Natural killer cell (primary cell): ENCODE results near the gene A1BG. TPM values are rescaled to one million over a fixed set of nuclear protein-coding genes. Genes with fewer than 3 reads are reported as not detected.

Experiments
- ATAC-seq, 3 donors: fragments of 150-1000 bp in 2 of 3; fragments of 200-7000 bp in 1 of 3; cut with Tn5 transposase; 1 replicate in 1 of 3; 2 replicates in 2 of 3; pipeline ENCODE4 v1.10.0; 2021; ENCODE audit warnings: mild to moderate bottlenecking in 2 of 3, moderate library complexity in 2 of 3
- DNase-seq, 2 donors: peaks; one replicate each; pipeline versions ENCODE4 v3.0.0 to v3.0.0-alpha.2; 2013 to 2021; ENCODE audit warnings: mixed read lengths in 1 of 2
- H3K27ac ChIP-seq: one replicate; pipeline ENCODE4 v1.5.1; 2013; ENCODE audit warnings: mild to moderate bottlenecking, low read length
- H3K27me3 ChIP-seq: one replicate; pipeline ENCODE4 v1.6.1; 2013; ENCODE audit warnings: low read length; ENCODE audit not compliant: control insufficient read depth, insufficient read depth
- H3K36me3 ChIP-seq: one replicate; pipeline ENCODE4 v1.6.1; 2013; ENCODE audit warnings: low read length; ENCODE audit not compliant: control insufficient read depth, insufficient read depth
- H3K4me1 ChIP-seq: one replicate; pipeline ENCODE4 v1.6.1; 2013; ENCODE audit warnings: low read length; ENCODE audit not compliant: control insufficient read depth, insufficient read depth
- H3K4me3 ChIP-seq: one replicate; pipeline ENCODE4 v1.5.1; 2013; ENCODE audit warnings: low read length
- H3K9me3 ChIP-seq: one replicate; pipeline ENCODE4 v1.6.1; 2013; ENCODE audit warnings: low read length; ENCODE audit not compliant: control insufficient read depth, insufficient read depth
- H3K27ac Mint-ChIP-seq, 2 donors: one replicate each; pipeline ENCODE4 v1.8.0; 2022; ENCODE audit warnings: mild to moderate bottlenecking in 2 of 2, mixed read lengths in 2 of 2, moderate library complexity in 1 of 2
- H3K27me3 Mint-ChIP-seq, 2 donors: one replicate each; pipeline ENCODE4 v1.8.0; 2022; ENCODE audit warnings: low read depth in 2 of 2, mixed read lengths in 2 of 2
- H3K36me3 Mint-ChIP-seq: one replicate; pipeline ENCODE4 v1.8.0; 2022; ENCODE audit warnings: mixed read lengths
- H3K4me1 Mint-ChIP-seq, 2 donors: one replicate each; pipeline ENCODE4 v1.8.0; 2022; ENCODE audit warnings: mixed read lengths in 2 of 2
- H3K4me3 Mint-ChIP-seq: one replicate; pipeline ENCODE4 v1.8.0; 2022; ENCODE audit warnings: mild to moderate bottlenecking, moderate library complexity, mixed read lengths
- H3K9me3 Mint-ChIP-seq, 2 donors: one replicate each; pipeline ENCODE4 v1.8.0; 2022; ENCODE audit warnings: mixed read lengths in 2 of 2
- CTCF ChIP-seq: fragments of 200-600 bp; IDR thresholded peaks from one replicate; pipeline ENCODE4 v1.8.0; 2022; ENCODE audit warnings: antibody characterized with exemption
- WGBS: methylation state at CpG from one replicate; pipeline ENCODE4 v1.1.7; 2013; ENCODE audit warnings: missing lambda C conversion rate; ENCODE audit not compliant: insufficient coverage; 5-methylcytosine and 5-hydroxymethylcytosine counted together
- intact Hi-C: fragments of 100-400 bp; cut with micrococcal nuclease; formaldehyde crosslinking; loops from one replicate; pipeline ENCODE4 v1.14.2; 2022
- total RNA-seq, 4 donors: library from RNA; stranded (reverse); fragments of 120-200 nt in 1 of 4; gene quantifications; one replicate each; pipeline versions ENCODE4 v1.2.3 to v1.2.4, GENCODE V29; 2013 to 2022

The A1BG gene
- total RNA-seq, 3 donors from 2014 or later (not counting 1 experiment from before 2014, with no cell fraction given): 2.0 to 10.6 (median 3.5) TPM

DNA sequence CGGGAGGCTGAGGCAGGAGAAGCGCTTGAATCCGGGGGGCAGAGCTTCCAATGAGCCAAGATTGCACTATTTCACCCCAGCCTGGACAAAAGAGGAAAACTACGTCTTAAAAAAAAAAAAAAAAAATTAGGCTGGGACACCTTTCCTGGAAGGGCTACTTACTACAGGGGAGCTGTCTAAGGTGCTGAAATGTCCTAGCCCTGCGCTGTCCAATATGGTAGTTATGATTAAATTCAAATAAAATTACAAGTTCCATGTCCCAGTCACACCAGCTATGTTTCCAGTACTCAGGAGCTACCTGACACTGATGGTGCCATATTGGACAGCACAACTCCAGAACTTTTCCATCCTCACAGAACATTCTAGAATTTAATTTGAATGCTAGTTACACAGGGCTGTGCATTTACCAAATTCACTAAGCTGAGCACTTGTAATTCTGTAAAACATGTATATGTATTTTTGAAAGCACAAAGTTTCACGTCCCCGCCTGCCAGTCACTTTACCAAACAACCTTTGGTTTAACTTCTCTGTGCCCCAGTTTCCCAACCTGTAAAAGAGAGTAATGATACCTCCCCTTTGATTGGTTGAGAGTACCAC lies 35.7 kb downstream of the A1BG start:
- 92% methylated on average over 6 of the region's 7 CpGs for WGBS
- ATAC-seq (peak in 2 of 3 donors; percentile 39 to 57), DNase-seq (peak in 1 of 2 donors; percentile 64)
- Histone ChIP-seq H3K4me3 (no peak overlapping the region), H3K27ac (no peak overlapping the region), H3K4me1 (no peaks in the 10 kb centered on the region), H3K36me3 (peaks cover 27% of the 10 kb centered on the region), H3K27me3 (no peaks in the 10 kb centered on the region), H3K9me3 (no peaks in the 10 kb centered on the region)
- H3K4me3 Mint-ChIP-seq: no peak overlapping the region
- no peaks in the 10 kb centered on the region for H3K9me3 Mint-ChIP-seq
- H3K4me1 Mint-ChIP-seq: no peaks in the 10 kb centered on the region
- peaks cover 8% of the 10 kb centered on the region for H3K36me3 Mint-ChIP-seq
- no peaks in the 10 kb centered on the region for H3K27me3 Mint-ChIP-seq
- intact Hi-C loops: no loop called here
- TF ChIP-seq CTCF: no peak
- no peak overlapping the region for H3K27ac Mint-ChIP-seq

DNA sequence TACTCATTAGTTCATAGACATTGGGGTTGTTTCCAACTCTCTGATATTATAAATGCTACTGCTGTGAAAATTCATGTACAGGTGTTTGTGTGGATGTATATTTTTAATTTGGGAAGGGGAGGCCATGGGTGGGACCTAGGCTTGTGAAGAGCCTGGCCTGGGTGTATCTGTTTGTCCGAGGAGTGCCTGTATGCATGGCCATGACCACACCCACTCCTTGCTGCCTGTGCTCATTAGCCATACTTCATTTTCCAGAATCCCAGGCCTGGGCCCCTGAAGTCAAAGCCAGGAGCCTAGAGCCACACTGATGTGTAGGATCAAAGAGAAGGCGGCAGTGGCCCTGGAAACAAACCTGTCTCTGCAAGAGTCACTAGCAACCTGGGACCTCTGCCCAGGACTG lies 37.7 kb downstream of the A1BG start:
- no peaks in the 10 kb centered on the region for H3K27me3 ChIP-seq
- H3K4me3 ChIP-seq: no peak overlapping the region
- H3K9me3 ChIP-seq: no peaks in the 10 kb centered on the region
- no peak for TF ChIP-seq CTCF
- WGBS: 98% methylated on average over 2 of the region's 2 CpGs
- DNase-seq (no peak), ATAC-seq (peak in 1 of 3 donors; percentile 9)
- no peak overlapping the region for H3K27ac ChIP-seq
- Mint-ChIP-seq H3K36me3 (peaks cover 19% of the 10 kb centered on the region), H3K27ac (peak overlapping the region in 1 of 2 donors; percentile 7), H3K4me3 (no peak overlapping the region), H3K9me3 (no peaks in the 10 kb centered on the region), H3K4me1 (peaks cover 4 to 5% of the 10 kb centered on the region in 2 donors), H3K27me3 (no peaks in the 10 kb centered on the region)
- no peaks in the 10 kb centered on the region for H3K4me1 ChIP-seq
- intact Hi-C loops: no loop called here
- peaks cover 42% of the 10 kb centered on the region for H3K36me3 ChIP-seq

DNA sequence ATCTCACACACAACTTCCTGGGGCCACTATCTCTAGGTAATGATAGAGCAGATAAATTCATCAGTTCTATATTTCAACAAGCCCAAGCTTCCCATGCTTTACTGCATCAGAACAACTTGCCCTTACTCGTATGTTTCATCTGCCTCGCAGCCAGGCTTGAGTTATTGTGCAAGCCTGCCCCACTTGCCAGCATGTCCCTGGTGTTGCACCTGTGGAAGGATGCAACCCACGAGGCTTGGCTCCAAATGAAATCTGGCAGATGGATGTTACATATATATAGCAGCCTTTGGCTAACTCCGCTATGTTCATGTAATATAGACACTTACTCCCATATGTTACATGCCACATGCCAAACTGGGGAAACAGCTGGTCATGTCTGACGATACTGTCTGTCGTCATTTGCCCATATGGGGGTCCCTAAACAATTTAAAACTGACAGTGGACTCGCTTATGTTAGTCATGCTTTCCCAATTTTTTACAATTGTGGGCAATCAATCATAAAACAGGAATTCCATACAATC lies 41.9 kb downstream of the A1BG start:
- peaks cover 19% of the 10 kb centered on the region for H3K36me3 Mint-ChIP-seq
- no peak overlapping the region for H3K27ac ChIP-seq

More for the DNA sequence above, 41.9 kb downstream of the A1BG start:
- intact Hi-C loops: no loop called here
- 96% methylated on average over 7 of the region's 7 CpGs for WGBS
- no peak for DNase-seq
- no peak for ATAC-seq
- Mint-ChIP-seq H3K27ac (peak overlapping the region; percentile 56 to 58), H3K4me1 (peaks cover 23 to 34% of the 10 kb centered on the region in 2 donors), H3K4me3 (no peak overlapping the region), H3K9me3 (no peaks in the 10 kb centered on the region), H3K27me3 (no peaks in the 10 kb centered on the region)
- no peak for TF ChIP-seq CTCF
- no peaks in the 10 kb centered on the region for H3K9me3 ChIP-seq
- H3K4me3 ChIP-seq: no peak overlapping the region
- H3K27me3 ChIP-seq: no peaks in the 10 kb centered on the region
- peaks cover 71% of the 10 kb centered on the region for H3K36me3 ChIP-seq
- H3K4me1 ChIP-seq: peaks cover 1% of the 10 kb centered on the region
